ENCODE measurements around the gene C17orf78.
A peak's percentile ranks its signal among the peaks of the same experiment; 100 is the strongest.
"Not testable (repeated sequence)": the region's sequence is repeated elsewhere in the genome, so short reads cannot be mapped to it uniquely, and the experiment has no call there.

Gene C17orf78

DNA sequence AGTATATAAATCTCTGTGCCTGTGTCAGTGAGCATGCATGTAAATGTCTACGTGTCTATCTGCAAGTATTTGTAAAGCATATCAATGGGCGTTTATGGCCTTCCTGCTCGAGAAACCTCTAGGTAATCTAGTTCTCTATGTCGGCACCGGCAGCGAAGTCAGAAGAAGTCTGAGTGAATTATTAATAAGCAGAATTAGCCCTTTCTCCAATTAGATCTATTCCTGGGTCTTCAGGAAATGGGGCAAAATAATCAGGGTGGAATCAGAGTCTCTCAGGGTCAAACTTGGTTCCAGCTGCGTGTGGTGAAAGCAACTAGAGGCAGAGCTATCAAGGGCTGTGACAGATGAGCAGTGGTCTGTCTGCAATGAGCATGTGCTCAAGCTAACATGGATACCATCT, at the start of gene C17orf78:
Gene C17orf78 (plus strand): TSS at position 280 of the 400 bp plus-strand sequence. CDS start 108 bp downstream, at position 388.
- DNase-seq = no peak

DNA sequence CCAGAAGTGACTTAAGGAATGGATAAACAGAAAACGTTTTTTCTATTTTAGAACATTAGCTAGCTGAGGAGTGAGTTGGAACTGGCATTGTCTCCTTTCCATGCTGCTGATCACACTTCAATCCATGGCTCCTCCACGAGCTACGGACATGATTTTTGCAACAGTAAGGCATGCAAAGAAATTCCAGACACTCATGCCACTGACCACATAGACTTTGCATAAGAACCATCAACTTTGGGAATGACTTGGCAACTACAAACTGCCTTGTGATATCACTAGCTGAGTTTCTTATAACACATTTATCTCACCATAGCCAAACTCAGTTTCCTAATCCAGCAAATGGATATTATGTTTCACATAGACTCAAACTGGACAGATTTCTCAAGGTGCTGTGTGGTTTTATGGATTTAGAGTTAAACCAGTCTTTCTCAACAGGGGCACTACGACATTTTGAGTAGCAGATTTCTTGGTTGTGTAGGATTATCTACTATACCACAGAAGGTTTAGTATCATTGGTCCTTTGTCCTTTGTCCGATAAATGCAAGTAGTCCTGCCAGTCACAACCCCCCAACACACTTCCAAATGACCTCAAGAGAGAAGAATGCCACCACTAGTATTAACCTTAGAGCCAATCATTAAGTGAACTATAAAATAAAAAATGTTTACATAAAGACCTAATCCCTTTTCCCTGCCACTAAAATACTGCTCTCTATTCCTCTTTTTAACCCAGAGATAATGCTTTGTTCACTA, 48.3 kb upstream of the C17orf78 start:
- no peak for DNase-seq

DNA sequence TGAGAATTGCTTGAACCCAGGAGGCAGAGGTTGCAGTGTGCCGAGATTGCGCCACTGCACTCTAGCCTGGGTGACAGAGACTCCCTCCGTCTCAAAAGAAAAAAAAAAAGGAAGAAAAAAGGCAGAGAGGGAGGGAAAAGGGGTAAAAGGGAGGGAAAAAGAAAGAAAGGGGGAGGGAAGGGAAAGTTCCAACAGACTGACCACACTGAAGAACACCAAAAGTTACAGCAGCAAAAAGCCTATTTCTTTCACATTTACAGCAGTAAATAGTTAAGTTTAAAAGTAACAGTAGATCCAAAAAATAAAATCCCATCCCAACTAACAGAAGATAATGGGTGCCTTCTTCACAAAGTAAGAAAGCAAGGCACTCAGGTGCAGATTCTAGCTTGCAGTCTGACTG, 36.9 kb upstream of the C17orf78 start:
- no peak for DNase-seq

DNA sequence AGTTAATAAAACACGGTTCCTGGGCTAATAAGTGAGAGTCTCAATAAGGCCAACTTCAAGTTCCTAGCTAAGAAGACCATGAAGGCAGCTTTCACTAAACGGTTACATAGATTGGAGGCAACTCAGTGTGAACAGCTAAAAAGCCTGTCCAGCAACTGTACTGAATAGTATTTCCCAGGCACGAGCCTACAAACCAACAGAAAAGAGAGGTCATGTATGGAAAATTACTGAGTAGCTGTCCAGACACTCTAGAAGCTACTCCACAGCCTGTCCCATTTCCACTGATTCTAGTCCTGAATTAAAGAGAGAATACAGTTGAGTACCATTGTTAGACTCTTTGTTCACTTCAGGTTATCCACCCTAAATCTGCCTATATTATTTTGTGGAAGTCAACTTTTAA, 36.5 kb upstream of the C17orf78 start:
- DNase-seq = no peak

GRCh38 chr17:37340804-37341203, 35.0 kb upstream of the C17orf78 start:
- no peak for DNase-seq

- no peak for DNase-seq
Observed at GRCh38 chr17:37342589-37342988, 33.2 kb upstream of the C17orf78 start.

DNA sequence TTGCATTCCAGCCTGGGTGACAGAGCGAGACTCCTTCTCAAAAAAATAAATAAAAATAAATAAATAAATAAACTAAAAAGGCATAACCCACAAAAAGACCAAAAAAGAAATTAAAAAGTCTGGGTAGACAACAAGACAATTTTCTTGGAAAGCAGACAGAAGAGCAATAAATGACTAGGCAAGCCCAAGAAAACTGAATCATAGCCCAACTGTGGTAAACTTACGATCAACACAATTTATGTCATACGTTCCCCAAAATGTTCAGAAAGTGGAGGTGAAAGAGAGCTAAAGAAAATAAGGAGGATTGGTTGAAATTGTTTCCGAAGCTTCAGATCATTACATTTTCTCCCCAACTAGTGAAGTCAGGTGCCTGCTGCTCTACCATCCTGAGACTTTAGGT, 31.3 kb upstream of the C17orf78 start:
- DNase-seq = no peak

DNA sequence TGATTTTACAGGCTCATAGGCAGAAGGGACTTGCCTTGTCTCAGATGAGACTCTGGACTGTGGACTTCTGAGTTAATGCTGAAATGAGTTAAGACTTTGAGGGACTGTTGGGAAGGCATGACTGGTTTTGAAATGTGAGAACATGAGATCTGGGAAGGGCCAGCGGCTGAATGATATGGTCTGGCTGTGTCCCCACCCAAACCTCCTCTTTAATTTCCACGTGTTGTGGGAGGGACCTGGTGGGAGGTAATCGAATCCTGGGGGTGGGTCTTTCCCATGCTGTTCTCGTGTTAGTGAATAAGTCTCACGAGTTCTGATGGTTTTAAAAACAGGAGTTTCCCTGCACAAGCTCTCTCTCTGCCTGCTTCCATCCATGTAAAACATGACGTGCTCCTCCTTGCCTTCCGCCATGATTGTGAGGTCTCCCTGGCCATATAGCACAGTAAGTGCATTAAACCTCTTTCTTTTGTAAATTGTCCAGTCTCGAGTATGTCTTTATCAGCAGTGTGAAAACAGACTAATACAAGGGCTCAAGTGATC, 28.9 kb upstream of the C17orf78 start:
- not testable (repeated sequence) for DNase-seq

GRCh38 chr17:37356796-37357569, 18.8 kb upstream of the C17orf78 start:
- DNase-seq = not testable (repeated sequence)

DNA sequence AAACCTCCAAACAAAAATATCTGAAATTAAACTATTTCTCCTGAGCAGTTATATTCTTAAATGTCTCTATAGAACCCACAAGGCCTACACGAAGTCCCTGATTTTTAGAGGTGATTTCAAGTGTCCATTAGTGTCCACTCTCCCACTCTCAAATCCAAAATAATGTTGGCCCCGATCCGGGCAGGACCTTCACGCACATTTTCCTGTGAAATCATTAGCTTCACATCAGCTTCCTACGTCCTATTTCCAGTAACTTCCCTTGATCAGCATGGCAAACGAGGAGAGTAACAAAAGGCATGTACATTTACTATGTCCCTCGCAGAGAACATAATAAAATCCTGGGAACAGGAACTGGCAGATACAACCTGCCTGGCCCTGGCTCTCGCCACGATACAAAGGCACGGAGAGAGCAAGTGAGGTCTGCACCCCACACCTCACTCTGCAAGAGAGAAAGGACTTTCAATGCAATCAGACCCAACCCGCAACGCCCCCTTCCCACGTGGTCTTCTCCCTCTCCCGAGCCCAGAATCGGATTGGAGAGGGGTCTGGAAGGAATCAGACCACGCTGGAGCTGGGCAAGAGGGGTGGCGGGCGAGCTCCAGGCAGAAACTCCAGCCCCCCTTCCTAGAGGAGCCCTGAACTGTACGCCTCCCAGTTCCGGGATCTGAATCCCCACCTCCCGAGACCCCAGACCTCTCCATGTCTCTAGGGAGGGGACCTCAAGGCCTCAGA, 17.5 kb upstream of the C17orf78 start:
- peak; percentile 2 for DNase-seq

GRCh38 chr17:37358830-37359681, 16.7 kb upstream of the C17orf78 start:
- DNase-seq = peak; percentile 93

DNA sequence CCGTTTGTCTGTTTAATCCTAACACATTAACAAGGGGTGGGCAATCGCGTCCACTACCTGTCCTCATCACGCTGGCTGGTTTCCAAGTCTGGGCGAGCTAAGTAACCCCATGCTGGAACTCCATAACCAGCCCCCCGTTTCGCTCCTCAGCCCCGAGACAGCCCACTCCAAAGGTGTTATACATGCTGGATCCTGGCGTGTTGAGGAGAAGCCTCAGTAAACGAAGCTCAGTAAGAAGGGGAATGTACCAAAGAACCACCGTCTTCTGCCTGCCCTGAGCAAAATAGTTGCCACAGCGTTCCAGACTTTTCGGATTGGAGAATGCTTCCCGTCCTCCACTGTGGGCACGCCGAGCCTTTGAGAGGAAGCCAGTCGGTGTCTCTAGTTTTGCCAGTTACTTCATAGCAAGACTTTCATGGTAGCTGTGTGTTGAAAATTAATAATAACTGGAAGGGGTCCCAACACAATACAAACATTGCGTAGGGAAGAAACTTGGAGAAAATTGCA, 16.1 kb upstream of the C17orf78 start:
- DNase-seq = no peak

DNA sequence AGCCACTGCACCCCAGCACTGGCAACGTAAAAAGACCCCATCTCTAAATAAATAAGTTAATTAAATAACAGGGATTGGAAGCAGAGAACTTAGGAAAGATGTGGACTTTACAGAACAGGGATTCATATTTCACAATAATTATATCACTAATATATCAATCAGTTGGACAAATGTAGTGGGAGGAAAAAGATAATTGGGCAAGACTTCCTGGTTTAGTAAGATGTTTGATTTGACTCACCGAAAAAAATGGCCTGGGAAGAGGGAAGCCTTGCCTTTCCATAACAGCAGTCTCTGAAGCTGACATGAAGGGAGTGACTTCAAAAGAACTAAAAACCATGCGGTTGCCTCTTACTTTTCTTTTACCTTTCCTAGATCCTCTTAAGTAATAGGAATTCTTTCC, 15.2 kb upstream of the C17orf78 start:
- no peak for DNase-seq

DNA sequence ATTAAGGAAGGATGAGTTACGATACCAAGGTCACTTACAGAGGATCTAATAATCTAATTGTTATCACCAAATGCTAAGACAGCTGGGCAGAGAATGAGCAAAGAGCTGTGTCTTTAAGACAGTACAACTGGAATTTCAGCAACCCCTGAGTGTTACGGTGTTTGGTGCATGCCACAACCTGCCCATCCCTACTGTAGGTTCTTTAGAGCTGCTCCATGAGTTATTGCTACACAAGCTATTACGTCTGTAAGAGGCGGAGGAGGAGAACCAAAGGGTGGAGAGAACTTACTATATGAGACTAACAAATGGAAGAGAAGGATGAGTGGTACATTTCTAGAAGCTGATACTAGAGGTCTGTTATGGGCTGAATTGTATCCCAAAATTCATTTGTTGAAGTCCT, 14.2 kb upstream of the C17orf78 start:
- no peak for DNase-seq

DNA sequence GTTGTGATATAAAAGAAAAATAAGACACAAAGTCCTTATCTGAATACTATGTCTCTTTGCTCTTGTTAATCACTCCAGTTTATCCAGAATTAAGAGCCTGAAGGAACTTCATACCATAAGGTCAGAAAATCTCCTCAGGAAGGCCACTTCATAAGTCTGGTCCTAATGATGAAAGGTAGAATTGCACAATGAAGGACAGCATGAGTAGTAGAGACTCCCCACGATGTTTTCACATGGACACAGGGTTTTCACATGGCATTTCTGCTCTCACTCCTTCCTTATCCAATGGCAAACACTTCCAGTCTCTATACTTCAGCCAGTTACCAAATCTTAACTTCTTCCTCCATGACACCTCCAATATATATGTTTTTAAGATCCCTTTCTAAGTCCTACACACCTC, 10.2 kb upstream of the C17orf78 start:
- DNase-seq = no peak

DNA sequence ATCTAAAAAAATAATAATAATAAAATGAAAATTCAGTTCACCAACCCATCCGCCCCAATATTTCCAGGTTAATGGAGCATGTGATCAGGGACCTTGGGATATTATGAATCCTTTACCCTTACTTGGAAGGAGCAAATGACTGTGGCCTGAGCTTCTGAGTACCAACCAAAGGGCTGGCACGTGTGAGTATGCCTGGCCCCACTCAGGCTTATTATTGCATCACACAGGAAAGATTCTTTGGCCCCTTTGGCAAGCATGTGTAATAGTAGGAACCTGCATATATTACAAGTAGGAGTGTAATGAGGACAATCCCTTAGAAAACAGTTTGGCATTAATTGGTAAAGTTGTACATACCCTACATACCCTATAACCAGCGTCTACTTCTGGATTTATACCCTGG, 7.2 kb upstream of the C17orf78 start:
- DNase-seq = no peak

DNA sequence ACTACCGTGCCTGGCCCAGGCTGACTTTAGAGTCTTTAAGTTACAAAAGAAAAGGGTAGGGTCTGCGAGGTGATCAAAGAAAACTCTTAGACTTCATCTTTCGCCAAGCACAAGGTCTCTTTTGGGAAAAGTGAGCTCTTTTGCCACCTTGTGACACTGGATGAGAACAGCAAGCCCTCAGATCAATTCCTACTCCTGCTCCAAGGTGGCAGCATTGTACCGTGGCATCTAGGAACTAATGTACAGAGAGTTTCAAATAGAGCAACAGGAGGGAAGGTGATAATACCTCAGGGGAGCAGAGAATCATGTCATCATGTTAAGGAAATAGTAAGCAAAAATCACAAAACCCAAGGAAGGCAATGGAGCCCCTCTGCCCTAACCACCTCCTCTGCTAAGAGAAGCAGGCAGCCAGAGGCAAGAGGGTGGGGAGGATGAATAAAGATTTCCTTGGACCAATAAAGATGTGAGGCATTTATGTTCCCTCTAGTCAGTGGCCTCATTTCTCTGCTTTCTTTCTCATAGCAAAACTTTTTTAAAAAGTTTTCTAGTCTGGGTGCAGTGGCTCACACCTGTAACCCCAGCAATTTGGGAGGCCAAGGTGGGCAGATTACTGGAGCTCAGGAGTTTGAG, 2.1 kb upstream of the C17orf78 start:
- peak; percentile 66 for DNase-seq

- no peak for DNase-seq
Observed at GRCh38 chr17:37382056-37382455, 6.3 kb downstream of the C17orf78 start.

- DNase-seq = no peak
Observed at GRCh38 chr17:37384560-37385149, 8.9 kb downstream of the C17orf78 start.

GRCh38 chr17:37385474-37385990, 9.7 kb downstream of the C17orf78 start:
- no peak for DNase-seq

GRCh38 chr17:37386462-37386861, 10.7 kb downstream of the C17orf78 start:
- DNase-seq = no peak
